ENCODE data around the gene NUMB.
"Not testable (repeated sequence)": the region's sequence is repeated elsewhere in the genome, so short reads cannot be mapped to it uniquely, and the experiment has no call there.

Gene NUMB

GRCh38 chr14:73359445-73359844, 98.9 kb downstream of the NUMB start:
- no peak for DNase-seq (ENCODE audit: low read depth in 2 of 2)

GRCh38 chr14:73358187-73358586, 100.2 kb downstream of the NUMB start:
- no peak for DNase-seq (ENCODE audit: low read depth in 2 of 2)

GRCh38 chr14:73349091-73349490, 109.3 kb downstream of the NUMB start:
- DNase-seq (ENCODE audit: low read depth in 2 of 2) = not testable (repeated sequence)

GRCh38 chr14:73344319-73344718, 114.0 kb downstream of the NUMB start:
- no peak for DNase-seq (ENCODE audit: low read depth in 2 of 2)

- no peak for DNase-seq (ENCODE audit: low read depth in 2 of 2)
Measured at GRCh38 chr14:73342670-73343069, 115.7 kb downstream of the NUMB start.

- DNase-seq (ENCODE audit: low read depth in 2 of 2) = no peak
Measured at GRCh38 chr14:73339846-73340595, 118.3 kb downstream of the NUMB start.

GRCh38 chr14:73339206-73339605, 119.1 kb downstream of the NUMB start:
- DNase-seq (ENCODE audit: low read depth in 2 of 2) = no peak

- no peak for DNase-seq (ENCODE audit: low read depth in 2 of 2)
Measured at GRCh38 chr14:73338551-73338950, 119.8 kb downstream of the NUMB start.

GRCh38 chr14:73333031-73333430, 125.3 kb downstream of the NUMB start:
- DNase-seq (ENCODE audit: low read depth in 2 of 2) = no peak

- DNase-seq (ENCODE audit: low read depth in 2 of 2) = no peak
Measured at GRCh38 chr14:73325630-73326299, 132.6 kb downstream of the NUMB start.

GRCh38 chr14:73325063-73325462, 133.3 kb downstream of the NUMB start:
- DNase-seq (ENCODE audit: low read depth in 2 of 2) = no peak

- DNase-seq (ENCODE audit: low read depth in 2 of 2) = no peak
Measured at GRCh38 chr14:73324533-73324932, 133.8 kb downstream of the NUMB start.

- no peak for DNase-seq (ENCODE audit: low read depth in 2 of 2)
Measured at GRCh38 chr14:73323896-73324399, 134.4 kb downstream of the NUMB start.

GRCh38 chr14:73313151-73313550, 145.2 kb downstream of the NUMB start:
- no peak for DNase-seq (ENCODE audit: low read depth in 2 of 2)

- DNase-seq (ENCODE audit: low read depth in 2 of 2) = no peak
Measured at GRCh38 chr14:73312687-73313086, 145.7 kb downstream of the NUMB start.

- no peak for DNase-seq (ENCODE audit: low read depth in 2 of 2)
Measured at GRCh38 chr14:73311708-73312030, 146.7 kb downstream of the NUMB start.

- DNase-seq (ENCODE audit: low read depth in 2 of 2) = not testable (repeated sequence)
Measured at GRCh38 chr14:73309207-73309606, 149.1 kb downstream of the NUMB start.

- DNase-seq (ENCODE audit: low read depth in 2 of 2) = no peak
Measured at GRCh38 chr14:73307261-73307660, 151.1 kb downstream of the NUMB start.

- DNase-seq (ENCODE audit: low read depth in 2 of 2) = no peak
Measured at GRCh38 chr14:73305499-73305898, 152.8 kb downstream of the NUMB start.

- no peak for DNase-seq (ENCODE audit: low read depth in 2 of 2)
Measured at GRCh38 chr14:73295198-73295796, 163.0 kb downstream of the NUMB start.

GRCh38 chr14:73293782-73294781, 164.3 kb downstream of the NUMB start:
- DNase-seq (ENCODE audit: low read depth in 2 of 2) = no peak

- no peak for DNase-seq (ENCODE audit: low read depth in 2 of 2)
Measured at GRCh38 chr14:73290279-73290678, 168.1 kb downstream of the NUMB start.

Data from activated CD8-positive, alpha-beta memory T cell treated with anti-CD3 and anti-CD28 coated beads for 4 hours (primary cell).